Activated gamma-delta T cell (primary cell): ENCODE data around the gene FAM227A.

Experiments used
- DNase-seq: peaks from one replicate; lab custom pipeline; 2025; lab: John Stamatoyannopoulos, UW

Gene FAM227A

GRCh38 chr22:38540701-38541100, 115.5 kb downstream of the FAM227A start:
- DNase-seq: no peak

DNA sequence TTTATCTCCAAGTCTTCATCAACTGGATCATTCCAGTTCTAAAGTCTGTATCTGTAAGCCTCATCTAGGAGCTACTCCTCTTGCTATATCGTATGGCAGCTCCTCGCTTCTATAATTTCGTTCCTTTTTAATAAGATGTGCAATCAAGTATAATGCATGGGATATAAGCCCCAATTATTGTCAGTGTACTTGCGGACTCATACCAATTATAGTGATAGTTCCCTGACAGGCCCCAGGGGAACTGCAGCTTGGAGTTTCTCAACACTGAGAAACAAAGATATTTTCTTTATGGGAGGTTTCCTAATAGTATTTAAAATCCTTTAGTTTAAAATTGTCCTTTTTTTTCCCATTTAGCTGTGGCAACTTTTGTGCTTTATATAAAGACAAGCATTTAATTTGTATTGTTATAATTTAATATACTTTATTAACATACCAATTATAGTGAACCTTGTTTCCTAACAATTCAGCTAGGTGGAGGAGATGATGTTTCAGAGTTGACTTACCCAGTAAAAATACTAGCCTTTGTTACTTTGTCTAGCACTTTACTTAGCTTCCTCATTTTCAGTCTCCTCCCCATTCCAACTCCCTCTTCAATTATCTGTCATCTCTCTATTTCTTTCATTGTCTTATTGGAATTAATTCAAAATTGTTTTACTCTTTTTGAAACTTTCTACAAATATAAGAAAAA, 124.8 kb downstream of the FAM227A start:
- DNase-seq: no peak
